Adrenal gland (tissue), 5 donors: ENCODE data around the gene FRMD3.

ENCODE experiments used
- POLR2A ChIP-seq, 2 donors: fragments of 450-650 bp; IDR thresholded peaks; one replicate each; pipeline ENCODE4 v1.6.1; 2017; ENCODE audit warnings: antibody characterized with exemption in 2 of 2, mild to moderate bottlenecking in 2 of 2, moderate library complexity in 1 of 2
- TF ChIP-seq, protein P1 (sequence below), 6 experiments: fragments of 450-650 bp in 4 of 6; fragments of 200-600 bp in 2 of 6; sonication (generic) in 1 of 6; IDR thresholded peaks; 1 replicate in 5 of 6; 2 replicates in 1 of 6; pipeline versions ENCODE4 v1.5.1 to v1.8.0; 2016 to 2021; ENCODE audit warnings: antibody characterized with exemption in 6 of 6, mild to moderate bottlenecking in 2 of 6, moderate library complexity in 1 of 6
- donor health status: DM: no; HTN: no; CAD: no.

DNA sequence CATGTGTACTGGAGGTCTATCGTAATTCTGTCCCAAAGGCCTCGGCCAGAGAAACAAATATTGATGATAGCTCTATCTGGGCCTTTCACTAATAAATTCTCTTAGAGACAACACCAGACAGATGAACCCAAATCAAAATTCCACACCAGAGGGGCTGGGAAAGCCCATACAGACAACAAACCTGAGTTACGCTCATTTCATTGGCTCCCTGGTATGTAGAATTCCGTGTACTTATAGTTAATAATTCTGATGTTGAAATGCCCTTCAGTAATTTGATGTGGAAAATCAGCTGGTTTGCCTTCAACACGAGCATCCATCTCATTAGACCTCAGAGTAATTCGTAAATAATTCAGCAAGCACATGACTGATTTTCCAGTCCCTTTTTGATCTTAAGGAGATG is 53.2 kb downstream of the FRMD3 start:
- TF ChIP-seq, protein P1, sequence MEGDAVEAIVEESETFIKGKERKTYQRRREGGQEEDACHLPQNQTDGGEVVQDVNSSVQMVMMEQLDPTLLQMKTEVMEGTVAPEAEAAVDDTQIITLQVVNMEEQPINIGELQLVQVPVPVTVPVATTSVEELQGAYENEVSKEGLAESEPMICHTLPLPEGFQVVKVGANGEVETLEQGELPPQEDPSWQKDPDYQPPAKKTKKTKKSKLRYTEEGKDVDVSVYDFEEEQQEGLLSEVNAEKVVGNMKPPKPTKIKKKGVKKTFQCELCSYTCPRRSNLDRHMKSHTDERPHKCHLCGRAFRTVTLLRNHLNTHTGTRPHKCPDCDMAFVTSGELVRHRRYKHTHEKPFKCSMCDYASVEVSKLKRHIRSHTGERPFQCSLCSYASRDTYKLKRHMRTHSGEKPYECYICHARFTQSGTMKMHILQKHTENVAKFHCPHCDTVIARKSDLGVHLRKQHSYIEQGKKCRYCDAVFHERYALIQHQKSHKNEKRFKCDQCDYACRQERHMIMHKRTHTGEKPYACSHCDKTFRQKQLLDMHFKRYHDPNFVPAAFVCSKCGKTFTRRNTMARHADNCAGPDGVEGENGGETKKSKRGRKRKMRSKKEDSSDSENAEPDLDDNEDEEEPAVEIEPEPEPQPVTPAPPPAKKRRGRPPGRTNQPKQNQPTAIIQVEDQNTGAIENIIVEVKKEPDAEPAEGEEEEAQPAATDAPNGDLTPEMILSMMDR (IDR thresholded peaks at IDR 0.05) = no peak
- TF ChIP-seq POLR2A (IDR thresholded peaks at IDR 0.05) = no peak
